RWPE2 (cell line): ENCODE measurements around the gene MED22.
A peak's percentile ranks its signal among the peaks of the same experiment; 100 is the strongest.
"Not testable (repeated sequence)": the region's sequence is repeated elsewhere in the genome, so short reads cannot be mapped to it uniquely, and the experiment has no call there.

ENCODE experiments used
- ATAC-seq: fragments of 200-7000 bp; cut with Tn5 transposase; 3 replicates; pipeline ENCODE4 v1.9.1; 2021; ENCODE audit warnings: low read depth
- DNase-seq: peaks from one replicate; pipeline ENCODE4 v3.0.0-alpha.2; 2020; ENCODE audit warnings: low spot score
- H3K27ac ChIP-seq: fragments of 450-650 bp; 2 replicates; pipeline ENCODE4 v1.5.1; 2017; ENCODE audit warnings: mild to moderate bottlenecking; ENCODE audit not compliant: poor library complexity, severe bottlenecking
- H3K27me3 ChIP-seq: fragments of 250-450 bp; sonication (Bioruptor Pico); 2 replicates; pipeline ENCODE4 v1.5.1; 2021; ENCODE audit warnings: mild to moderate bottlenecking, moderate library complexity; ENCODE audit not compliant: insufficient read depth, poor library complexity, severe bottlenecking
- H3K36me3 ChIP-seq: fragments of 250-450 bp; sonication (Bioruptor Pico); 2 replicates; pipeline ENCODE4 v1.5.1; 2020; ENCODE audit warnings: low read depth, mild to moderate bottlenecking, moderate library complexity
- H3K4me1 ChIP-seq: fragments of 250-450 bp; sonication (Bioruptor Pico); 2 replicates; pipeline ENCODE4 v1.5.1; 2021; ENCODE audit warnings: mild to moderate bottlenecking, moderate library complexity; ENCODE audit not compliant: insufficient read depth, poor library complexity, severe bottlenecking
- H3K4me3 ChIP-seq: fragments of 250-450 bp; sonication (Bioruptor Pico); 2 replicates; pipeline ENCODE4 v1.5.1; 2021; ENCODE audit warnings: mild to moderate bottlenecking, moderate library complexity; ENCODE audit not compliant: severe bottlenecking
- H3K9me3 ChIP-seq: fragments of 250-450 bp; sonication (Bioruptor Pico); 2 replicates; pipeline ENCODE4 v1.5.1; 2021; ENCODE audit warnings: mild to moderate bottlenecking, moderate library complexity; ENCODE audit not compliant: severe bottlenecking
- CTCF ChIP-seq: fragments of 450-650 bp; IDR thresholded peaks from one replicate; pipeline ENCODE4 v1.5.1; 2017; ENCODE audit warnings: mild to moderate bottlenecking, moderate library complexity; ENCODE audit not compliant: poor library complexity, severe bottlenecking

Gene MED22

GRCh38 chr9:133347985-133348717 lies at the start of gene MED22, which contains the start of gene RPL7A:
Gene MED22, minus strand, starts transcription at chr9:133348131. Its CDS starts 1,469 bp downstream, at chr9:133346662.
Gene RPL7A, plus strand, starts transcription at chr9:133348218. Its CDS starts 26 bp downstream, at chr9:133348244.
- H3K9me3 ChIP-seq, result no peaks in the 10 kb centered on the region
- peaks cover 7% of the 10 kb centered on the region for H3K4me1 ChIP-seq
- TF ChIP-seq CTCF, result no peak
- H3K27me3 ChIP-seq, result no peaks in the 10 kb centered on the region
- H3K27ac ChIP-seq, result peak within 1 kb of the TSS; percentile 93
- ATAC-seq (peak; percentile 56), DNase-seq (peak; percentile 89)
- peaks cover 81% of the 10 kb centered on the region for H3K36me3 ChIP-seq
- peak within 1 kb of the TSS; percentile 93 for H3K4me3 ChIP-seq

- Histone ChIP-seq H3K36me3 (no peaks in the 10 kb centered on the region), H3K27ac (no peak overlapping the region), H3K9me3 (no peaks in the 10 kb centered on the region), H3K27me3 (no peaks in the 10 kb centered on the region), H3K4me3 (no peak overlapping the region), H3K4me1 (no peaks in the 10 kb centered on the region)
- ATAC-seq (no peak), DNase-seq (no peak)
- TF ChIP-seq CTCF, result no peak
Measured at GRCh38 chr9:133397370-133397769, 49.4 kb upstream of the MED22 start.

GRCh38 chr9:133396952-133397351 lies 49.0 kb upstream of the MED22 start:
- ATAC-seq (no peak), DNase-seq (no peak)
- Histone ChIP-seq H3K4me3 (no peak overlapping the region), H3K27ac (no peak overlapping the region), H3K36me3 (no peaks in the 10 kb centered on the region), H3K9me3 (no peaks in the 10 kb centered on the region), H3K27me3 (no peaks in the 10 kb centered on the region), H3K4me1 (no peaks in the 10 kb centered on the region)
- no peak for TF ChIP-seq CTCF

- no peak for TF ChIP-seq CTCF
- no peaks in the 10 kb centered on the region for H3K27me3 ChIP-seq
- ATAC-seq, result peak; percentile 29; the same call in 2 of the 3 replicates
Measured at GRCh38 chr9:133394687-133395271, 46.8 kb upstream of the MED22 start.

GRCh38 chr9:133393399-133393798 lies 45.5 kb upstream of the MED22 start:
- no peaks in the 10 kb centered on the region for H3K27me3 ChIP-seq
- no peaks in the 10 kb centered on the region for H3K9me3 ChIP-seq
- DNase-seq, result no peak
- no peak for TF ChIP-seq CTCF
- no peaks in the 10 kb centered on the region for H3K4me1 ChIP-seq
- H3K4me3 ChIP-seq, result no peak overlapping the region
- ATAC-seq, result no peak
- no peak overlapping the region for H3K27ac ChIP-seq
- H3K36me3 ChIP-seq, result no peaks in the 10 kb centered on the region

More at GRCh38 chr9:133394687-133395271, 46.8 kb upstream of the MED22 start:
- Histone ChIP-seq H3K4me1 (no peaks in the 10 kb centered on the region), H3K4me3 (no peak overlapping the region), H3K9me3 (no peaks in the 10 kb centered on the region), H3K36me3 (no peaks in the 10 kb centered on the region), H3K27ac (no peak overlapping the region)
- DNase-seq, result no peak

- not testable (repeated sequence) for H3K4me3 ChIP-seq, H3K9me3 ChIP-seq, H3K27ac ChIP-seq, ATAC-seq, H3K36me3 ChIP-seq, DNase-seq, H3K4me1 ChIP-seq, H3K27me3 ChIP-seq
Measured at GRCh38 chr9:133392308-133392707, 44.4 kb upstream of the MED22 start.

GRCh38 chr9:133391449-133391848 lies 43.5 kb upstream of the MED22 start:
- not testable (repeated sequence) for H3K27ac ChIP-seq, H3K4me3 ChIP-seq, DNase-seq, H3K9me3 ChIP-seq, H3K4me1 ChIP-seq, H3K27me3 ChIP-seq, ATAC-seq, H3K36me3 ChIP-seq
